ENCODE results near the gene GLI1. TPM values are rescaled to one million over a fixed set of nuclear protein-coding genes. Genes with fewer than 3 reads are reported as not detected.
"Not testable (repeated sequence)": the region's sequence is repeated elsewhere in the genome, so short reads cannot be mapped to it uniquely, and the experiment has no call there.

Gene GLI1
- total RNA-seq (1 to 10 TPM; 1.9 to 7.2 TPM), polyA plus RNA-seq (ENCODE audit: insufficient read length in 6 of 6) (10 to 100 TPM; 27.7 to 38.3 (median 33.0) TPM)
- long read RNA-seq, donor 1, partial matches to known transcripts: 9 of 10 reads
- long read RNA-seq, donor 1, other reads (novel, unspliced or antisense): 0 of 10 reads
- long read RNA-seq, donor 2, partial matches to known transcripts: 5 of 7 reads
- long read RNA-seq, donor 2, other reads (novel, unspliced or antisense): 0 of 7 reads
- long read RNA-seq, donor 3, partial matches to known transcripts: 0 of 1 reads
- long read RNA-seq, donor 3, other reads (novel, unspliced or antisense): 0 of 1 reads
- long read RNA-seq, donor 4, partial matches to known transcripts: 2 of 2 reads
- long read RNA-seq, donor 4, other reads (novel, unspliced or antisense): 0 of 2 reads
- long read RNA-seq, donor 5, partial matches to known transcripts: 6 of 8 reads
- long read RNA-seq, donor 5, other reads (novel, unspliced or antisense): 0 of 8 reads
- long read RNA-seq, donor 6, partial matches to known transcripts: 0 of 1 reads
- long read RNA-seq, donor 6, other reads (novel, unspliced or antisense): 0 of 1 reads
- long read RNA-seq, donor 7, partial matches to known transcripts: 0 of 1 reads
- long read RNA-seq, donor 7, other reads (novel, unspliced or antisense): 0 of 1 reads
- long read RNA-seq, donor 8: 0 reads
- long read RNA-seq, donor 9: 0 reads
- long read RNA-seq, donor 10: 0 reads
- long read RNA-seq, donor 11, partial matches to known transcripts: 0 of 1 reads
- long read RNA-seq, donor 11, other reads (novel, unspliced or antisense): 0 of 1 reads
- long read RNA-seq, donor 12: 0 reads

DNA sequence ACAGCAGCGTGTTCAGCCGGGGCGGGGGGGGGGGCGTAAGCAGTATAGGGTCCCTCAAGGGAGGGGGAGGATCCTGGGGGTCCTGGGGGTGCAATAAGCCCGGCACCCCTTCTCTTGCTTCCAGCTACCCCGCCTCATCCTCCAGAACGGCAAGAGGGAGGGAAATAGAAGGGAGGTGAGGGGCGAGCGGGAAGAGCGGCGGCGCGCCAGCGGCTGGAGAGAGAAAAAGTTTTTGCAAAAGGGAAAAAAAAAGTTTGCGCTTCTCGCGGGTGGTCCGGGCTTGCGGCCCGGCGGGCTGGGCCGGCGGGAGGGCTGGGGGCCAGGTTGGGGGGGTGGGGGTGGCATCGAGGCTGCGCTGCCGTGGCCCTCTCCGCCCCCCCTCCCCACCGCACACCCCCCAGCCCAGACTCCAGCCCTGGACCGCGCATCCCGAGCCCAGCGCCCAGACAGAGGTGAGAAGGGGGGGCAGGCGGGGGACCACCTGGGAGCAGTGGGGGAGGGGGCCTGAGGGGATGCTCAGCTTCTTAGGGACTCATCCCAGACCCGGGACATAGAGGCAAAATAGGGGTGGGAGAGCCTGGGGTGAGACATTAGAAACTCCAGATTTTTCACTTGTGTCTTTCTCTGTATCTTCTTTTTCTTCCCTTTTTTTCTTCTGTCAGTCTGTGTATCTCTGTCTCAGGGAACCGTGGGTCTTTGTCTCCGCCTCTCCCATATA, at the start of gene GLI1:
Gene GLI1 (plus strand): TSS at position 36 of the 718 bp plus-strand sequence. CDS start 3,907 bp downstream, outside the sequence.
- peak in 1 of 4 donors; percentile 46 for DNase-seq
- intact Hi-C loops (cut with DNase I): loop anchor here in 1 of 2 donors (10.0 kb wide), 1 partner anchor 195 kb away; no protein-coding TSS in a partner anchor

DNA sequence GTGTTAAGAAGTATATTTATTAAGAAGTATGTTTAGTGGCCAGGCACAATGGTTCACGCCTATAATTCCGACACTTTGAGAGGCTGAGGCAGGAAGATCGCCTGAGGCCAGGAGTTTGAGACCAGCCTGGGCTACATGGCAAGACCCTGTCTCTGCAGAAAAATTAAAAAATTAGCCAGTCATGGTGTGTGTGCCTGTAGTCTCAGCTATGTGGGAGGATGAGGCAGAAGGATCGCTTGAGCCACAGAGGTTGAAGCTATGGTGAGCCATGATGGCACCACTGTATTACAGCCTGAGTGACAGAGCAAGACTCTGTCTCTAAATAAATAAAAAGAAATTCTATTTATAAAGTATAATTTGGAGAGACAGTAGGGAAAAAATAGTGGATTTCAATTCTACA, 49.1 kb upstream of the GLI1 start:
- Histone ChIP-seq H3K4me1 (no peaks in the 10 kb centered on the region), H3K4me3 (no peak overlapping the region), H3K27me3 (no peaks in the 10 kb centered on the region), H3K9me3 (no peaks in the 10 kb centered on the region), H3K27ac (no peak overlapping the region), H3K36me3 (no peaks in the 10 kb centered on the region)
- ATAC-seq: peak; percentile 48
- TF ChIP-seq, protein P1, sequence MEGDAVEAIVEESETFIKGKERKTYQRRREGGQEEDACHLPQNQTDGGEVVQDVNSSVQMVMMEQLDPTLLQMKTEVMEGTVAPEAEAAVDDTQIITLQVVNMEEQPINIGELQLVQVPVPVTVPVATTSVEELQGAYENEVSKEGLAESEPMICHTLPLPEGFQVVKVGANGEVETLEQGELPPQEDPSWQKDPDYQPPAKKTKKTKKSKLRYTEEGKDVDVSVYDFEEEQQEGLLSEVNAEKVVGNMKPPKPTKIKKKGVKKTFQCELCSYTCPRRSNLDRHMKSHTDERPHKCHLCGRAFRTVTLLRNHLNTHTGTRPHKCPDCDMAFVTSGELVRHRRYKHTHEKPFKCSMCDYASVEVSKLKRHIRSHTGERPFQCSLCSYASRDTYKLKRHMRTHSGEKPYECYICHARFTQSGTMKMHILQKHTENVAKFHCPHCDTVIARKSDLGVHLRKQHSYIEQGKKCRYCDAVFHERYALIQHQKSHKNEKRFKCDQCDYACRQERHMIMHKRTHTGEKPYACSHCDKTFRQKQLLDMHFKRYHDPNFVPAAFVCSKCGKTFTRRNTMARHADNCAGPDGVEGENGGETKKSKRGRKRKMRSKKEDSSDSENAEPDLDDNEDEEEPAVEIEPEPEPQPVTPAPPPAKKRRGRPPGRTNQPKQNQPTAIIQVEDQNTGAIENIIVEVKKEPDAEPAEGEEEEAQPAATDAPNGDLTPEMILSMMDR (IDR thresholded peaks at IDR 0.05): no peak
- no peak for DNase-seq
- intact Hi-C loops (cut with DNase I): no loop called here

More for the DNA sequence above, at the start of gene GLI1:
- TF ChIP-seq, protein P1 (IDR thresholded peaks at IDR 0.05): no peak
- Histone ChIP-seq H3K4me3 (peak within 1 kb of the TSS; percentile 68 to 69), H3K36me3 (no peaks in the 10 kb centered on the region), H3K27me3 (peaks cover 3 to 62% of the 10 kb centered on the region in 2 donors), H3K4me1 (peaks cover 6 to 45% of the 10 kb centered on the region in 2 donors), H3K9me3 (no peaks in the 10 kb centered on the region), H3K27ac (peak within 1 kb of the TSS; percentile 73 to 87)
- ATAC-seq: no peak

DNA sequence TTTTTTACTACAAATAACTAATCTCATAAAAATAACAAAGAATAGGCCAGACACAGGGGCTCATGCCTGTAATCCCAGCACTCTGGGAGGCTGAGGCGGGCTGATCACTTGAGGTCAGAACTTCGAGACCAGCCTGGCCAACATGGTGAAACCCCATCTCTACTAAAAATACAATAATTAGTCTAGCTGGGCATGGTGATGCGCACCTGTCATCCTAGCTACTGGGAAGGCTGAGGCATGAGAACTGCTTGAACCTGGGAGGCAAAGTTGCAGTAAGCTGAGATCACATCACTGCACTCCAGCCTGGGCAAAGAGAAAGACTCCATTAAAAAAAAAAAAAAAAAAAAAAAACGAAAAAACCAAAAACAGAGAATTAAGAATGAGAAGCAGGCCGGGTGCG, 45.4 kb upstream of the GLI1 start:
- DNase-seq; H3K27me3 ChIP-seq; H3K9me3 ChIP-seq; H3K4me3 ChIP-seq; H3K36me3 ChIP-seq; ATAC-seq; H3K4me1 ChIP-seq; H3K27ac ChIP-seq; intact Hi-C loops (cut with DNase I): not testable (repeated sequence)

DNA sequence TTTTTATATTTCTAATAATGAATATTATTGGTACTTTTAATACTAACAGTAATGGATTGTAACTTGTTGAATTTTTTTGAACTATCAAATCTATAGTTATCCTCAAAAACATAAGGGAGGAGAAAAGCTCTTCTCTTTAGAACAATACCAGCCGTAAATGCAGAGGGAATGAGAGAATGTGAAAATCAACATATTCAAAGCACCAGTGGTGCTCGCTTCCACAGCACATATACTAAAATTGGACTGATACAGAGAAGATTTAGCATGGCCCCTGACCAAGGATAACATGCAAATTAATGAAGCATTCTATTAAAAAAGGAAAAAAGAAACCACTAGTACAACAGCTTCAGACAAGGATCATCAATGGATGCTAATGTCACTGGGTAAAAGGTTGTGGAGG, 44.5 kb upstream of the GLI1 start:
- H3K4me3 ChIP-seq: no peak overlapping the region
- H3K9me3 ChIP-seq: no peaks in the 10 kb centered on the region
- H3K4me1 ChIP-seq: no peaks in the 10 kb centered on the region
- no peaks in the 10 kb centered on the region for H3K36me3 ChIP-seq
- intact Hi-C loops (cut with DNase I): no loop called here
- DNase-seq (no peak), ATAC-seq (no peak)
- TF ChIP-seq, protein P1 (IDR thresholded peaks at IDR 0.05): no peak
- H3K27me3 ChIP-seq: no peaks in the 10 kb centered on the region
- H3K27ac ChIP-seq: no peak overlapping the region

All from left lung (tissue), 14 donors.